ENCODE data around the gene PLA2G15. TPM values are rescaled to one million over a fixed set of nuclear protein-coding genes. Genes with fewer than 3 reads are reported as not detected.

The PLA2G15 gene
- polyA plus RNA-seq, 3 donors from 2014 or later, result 4.8 to 10.7 (median 9.0) TPM

DNA sequence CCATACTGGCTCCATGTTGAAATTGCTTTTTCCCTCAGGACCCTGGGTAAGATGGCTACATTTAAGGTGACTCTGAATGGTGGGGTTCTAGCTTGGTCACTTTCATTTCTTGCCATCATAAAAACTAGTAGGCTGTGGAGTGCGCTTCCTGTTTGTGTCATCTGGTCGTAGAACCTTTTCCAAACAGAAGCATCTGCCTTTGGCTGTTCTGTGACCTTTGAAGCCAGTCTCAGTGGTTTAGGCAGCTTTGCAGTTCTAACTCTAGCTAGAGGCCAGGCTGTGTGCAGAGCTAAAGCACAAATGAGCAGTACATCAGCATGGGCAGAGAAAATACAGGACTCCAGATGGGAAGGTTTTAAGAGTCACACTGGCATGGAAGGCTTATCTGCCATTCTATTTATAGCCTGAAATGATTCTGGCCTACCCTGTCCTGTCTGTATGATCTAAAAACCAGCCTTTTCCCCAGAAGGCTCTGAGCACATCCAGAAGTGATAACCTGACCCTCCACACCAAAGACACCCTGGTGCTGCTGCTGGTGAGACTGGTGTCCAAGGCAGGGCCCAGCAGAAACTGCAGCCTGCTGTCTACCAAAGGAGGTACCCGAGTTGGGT, 17.9 kb upstream of the PLA2G15 start:
- Mint-ChIP-seq H3K4me1 (peaks cover 15 to 29% of the 10 kb centered on the region in 2 donors), H3K36me3 (peaks cover 0 to 14% (median 6%) of the 10 kb centered on the region in 3 donors), H3K27me3 (ENCODE audit: low read depth in 3 of 3) (peaks cover 8 to 12% (median 10%) of the 10 kb centered on the region in 3 donors), H3K4me3 (no peak overlapping the region), H3K9me3 (no peaks in the 10 kb centered on the region), H3K27ac (peak overlapping the region in 4 of 6 donors; percentile 31 to 70 (median 53))
- DNase-seq, result no peak

DNA sequence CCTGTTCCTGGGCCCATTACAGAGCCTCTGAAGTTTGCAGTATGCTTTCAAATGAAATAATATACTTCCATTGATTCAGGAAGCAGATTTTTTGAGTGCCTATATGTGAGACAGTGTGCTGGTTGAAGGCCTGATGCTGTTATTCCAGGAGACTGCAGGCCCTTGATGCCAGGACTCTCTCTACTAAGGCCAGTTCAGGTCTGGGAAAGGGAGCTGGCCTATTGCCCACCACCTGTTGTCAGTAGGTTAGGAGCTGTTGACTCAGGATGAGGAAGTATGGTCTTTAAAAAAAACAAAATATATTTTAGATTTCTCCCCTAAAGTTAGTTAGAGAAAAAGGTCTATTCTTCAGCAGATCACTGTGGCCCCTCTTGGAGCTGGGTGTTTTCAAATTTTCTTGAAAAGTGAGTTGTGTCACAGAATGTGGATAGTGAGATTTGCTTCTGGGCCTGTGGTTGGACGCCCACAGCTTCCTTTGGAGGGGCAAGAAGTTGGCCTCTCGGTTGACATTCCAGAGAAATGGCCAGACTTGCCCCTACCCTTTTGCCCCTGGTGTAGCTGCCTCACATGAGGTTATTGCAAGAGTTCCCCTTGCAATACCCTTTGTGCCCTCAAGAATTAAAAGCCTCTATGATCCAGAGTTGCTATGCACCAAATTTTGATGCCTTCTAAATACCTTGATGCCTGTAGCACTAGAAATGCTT, 17.2 kb upstream of the PLA2G15 start:
- DNase-seq, result no peak
- Mint-ChIP-seq H3K27me3 (ENCODE audit: low read depth in 3 of 3) (peaks cover 8 to 16% (median 12%) of the 10 kb centered on the region in 3 donors), H3K27ac (peak overlapping the region in 5 of 6 donors; percentile 52 to 77 (median 70)), H3K4me3 (no peak overlapping the region), H3K4me1 (peaks cover 15 to 29% of the 10 kb centered on the region in 2 donors), H3K9me3 (no peaks in the 10 kb centered on the region), H3K36me3 (peaks cover 0 to 10% (median under 1%) of the 10 kb centered on the region in 3 donors)

DNA sequence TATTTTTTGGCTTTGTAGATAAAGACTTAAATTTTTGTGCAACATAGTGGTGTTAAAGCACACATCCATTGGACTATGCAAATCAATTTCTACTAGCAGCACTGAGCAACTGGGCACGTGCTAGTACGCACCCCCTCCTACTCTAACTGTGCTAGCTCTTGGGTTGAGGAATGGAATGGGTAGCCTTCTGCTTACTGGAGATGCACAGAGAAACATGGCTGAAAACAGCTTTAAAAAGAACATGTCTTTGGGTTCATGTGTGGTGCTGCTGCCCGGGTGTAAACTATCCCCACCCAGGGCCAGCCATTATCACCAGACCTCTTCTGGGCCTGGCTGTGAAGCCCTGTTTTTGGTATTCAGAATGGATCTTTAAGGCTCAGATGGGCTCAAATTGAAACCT, 16.5 kb upstream of the PLA2G15 start:
- Mint-ChIP-seq H3K27ac (peak overlapping the region in 3 of 6 donors; percentile 10 to 56 (median 55)), H3K4me3 (no peak overlapping the region), H3K9me3 (no peaks in the 10 kb centered on the region), H3K36me3 (peaks cover 0 to 10% (median 0%) of the 10 kb centered on the region in 3 donors), H3K4me1 (peaks cover 15 to 35% of the 10 kb centered on the region in 2 donors), H3K27me3 (ENCODE audit: low read depth in 3 of 3) (peaks cover 8 to 18% (median 12%) of the 10 kb centered on the region in 3 donors)
- no peak for DNase-seq

DNA sequence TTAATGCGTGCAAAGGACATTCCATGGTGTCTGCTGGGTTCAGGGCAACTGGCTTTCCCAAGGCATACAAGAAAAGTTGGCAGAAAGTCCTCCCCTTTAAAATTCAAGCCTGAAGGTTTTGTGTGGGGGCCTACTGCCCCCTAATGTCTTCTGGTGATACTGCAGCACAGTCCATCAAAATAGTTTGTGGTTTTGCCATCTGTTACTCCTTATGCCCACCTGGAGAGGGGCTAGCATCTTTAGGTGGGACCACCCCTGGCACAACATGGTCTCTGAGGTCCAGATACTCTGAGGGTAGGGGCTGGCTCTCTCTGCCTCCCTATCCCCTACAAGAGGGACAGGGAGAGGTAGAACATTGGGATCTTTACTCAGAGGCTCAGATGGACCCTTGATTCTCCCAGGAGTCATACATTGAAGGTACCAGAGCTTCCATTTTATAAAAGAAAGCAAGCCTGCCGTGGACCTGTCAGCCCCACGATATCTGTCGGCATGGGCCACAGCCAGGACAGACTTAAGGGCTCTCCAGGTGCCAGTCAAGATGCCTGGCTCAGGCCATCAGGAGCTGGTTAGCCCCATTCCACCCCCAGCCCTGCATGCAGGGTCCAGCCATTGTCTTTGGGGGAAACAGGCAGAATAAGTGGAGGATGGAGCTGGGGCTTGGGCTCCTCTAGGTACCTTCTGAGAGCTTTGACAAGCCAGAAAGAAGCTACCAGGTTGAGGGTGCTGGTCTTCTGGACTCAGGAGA, 15.6 kb upstream of the PLA2G15 start:
- H3K27ac Mint-ChIP-seq, result peak overlapping the region; percentile 7 to 80 (median 63)
- peaks cover 8 to 23% (median 16%) of the 10 kb centered on the region in 3 donors for H3K27me3 Mint-ChIP-seq (ENCODE audit: low read depth in 3 of 3)
- H3K36me3 Mint-ChIP-seq, result peaks cover 0 to 10% (median 0%) of the 10 kb centered on the region in 3 donors
- H3K9me3 Mint-ChIP-seq, result no peaks in the 10 kb centered on the region
- H3K4me3 Mint-ChIP-seq, result no peak overlapping the region
- DNase-seq, result peak; percentile 34 to 54 (median 41)
- H3K4me1 Mint-ChIP-seq, result peaks cover 18 to 40% of the 10 kb centered on the region in 2 donors

DNA sequence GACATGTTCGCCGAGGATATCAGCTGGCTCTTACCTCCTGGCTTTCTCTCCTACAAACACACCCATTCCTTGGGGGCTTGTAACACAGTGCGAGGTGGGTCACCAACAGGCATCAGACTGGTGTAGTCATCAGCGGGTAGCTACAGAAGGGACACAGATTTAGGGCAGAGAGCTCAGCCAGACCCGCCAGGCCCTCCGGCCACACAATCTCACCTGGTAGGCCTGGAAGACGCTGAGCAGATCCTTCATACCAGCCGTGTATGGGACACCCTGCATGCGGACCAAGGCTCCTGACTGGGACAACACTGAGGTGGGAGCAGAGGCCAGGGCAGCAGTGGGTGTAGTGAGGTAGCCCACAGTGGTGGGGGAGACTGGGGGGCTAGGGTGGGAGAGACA, 15.0 kb upstream of the PLA2G15 start:
- no peak for DNase-seq
- Mint-ChIP-seq H3K9me3 (no peaks in the 10 kb centered on the region), H3K36me3 (peaks cover 0 to 8% (median 0%) of the 10 kb centered on the region in 3 donors), H3K4me3 (no peak overlapping the region), H3K27ac (no peak overlapping the region), H3K4me1 (peaks cover 19 to 41% of the 10 kb centered on the region in 2 donors), H3K27me3 (ENCODE audit: low read depth in 3 of 3) (peaks cover 7 to 26% (median 18%) of the 10 kb centered on the region in 3 donors)

DNA sequence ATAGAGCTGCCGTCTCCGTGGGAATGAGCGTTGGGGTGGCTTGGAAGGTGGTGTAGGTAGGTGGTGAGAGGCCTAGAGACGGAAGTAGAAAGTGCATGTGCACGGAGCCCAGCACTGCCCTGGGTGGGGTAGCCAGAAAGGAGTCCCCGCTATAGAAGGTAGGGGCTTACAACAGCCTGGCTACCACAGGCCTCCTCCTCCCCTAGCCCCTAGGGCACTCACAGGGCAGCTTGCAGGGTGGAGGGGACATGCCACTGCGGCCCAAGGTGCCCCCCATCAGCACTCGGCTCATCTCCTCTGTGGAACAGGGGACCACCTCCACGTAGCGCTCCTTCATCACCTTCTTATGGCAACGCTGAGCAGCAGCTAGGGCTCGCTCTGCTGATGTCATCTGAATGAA, 14.2 kb upstream of the PLA2G15 start:
- no peak overlapping the region for H3K4me3 Mint-ChIP-seq

DNA sequence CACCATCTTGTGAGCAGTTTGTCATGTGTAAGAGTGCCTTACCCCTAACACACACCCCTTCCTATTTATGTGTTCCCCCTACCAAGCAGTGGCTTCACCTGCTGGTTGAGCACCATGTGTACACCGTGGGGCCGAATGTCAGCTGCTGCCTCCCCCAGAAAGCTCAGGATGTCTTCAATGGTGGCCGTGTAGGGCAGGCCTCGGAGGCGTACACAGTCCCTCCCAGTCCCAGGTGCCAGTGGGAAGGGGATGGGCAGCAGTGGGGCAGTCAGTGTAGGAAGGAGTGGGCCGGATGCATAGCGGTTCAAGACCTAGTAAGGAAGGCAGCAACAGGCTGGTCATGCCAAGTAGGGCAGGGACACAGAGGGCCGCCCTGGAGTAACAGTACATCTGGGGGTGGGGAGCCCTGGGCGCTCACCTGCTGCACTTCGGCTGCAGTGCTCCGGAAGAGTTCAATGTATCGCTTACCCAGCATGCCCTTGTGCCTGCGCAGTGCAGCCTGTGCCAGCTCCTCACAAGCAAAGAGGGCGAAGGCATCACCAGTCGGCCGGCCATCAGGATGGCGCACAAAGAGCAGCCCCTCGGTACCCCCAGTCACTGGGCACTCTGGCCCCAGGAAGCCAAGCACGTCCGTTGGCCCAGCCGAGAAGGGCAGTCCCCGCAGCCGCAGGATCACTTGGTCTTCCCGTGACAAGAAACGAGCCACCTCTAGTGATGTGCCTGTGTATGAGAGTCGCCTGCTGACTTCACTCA, 13.6 kb upstream of the PLA2G15 start:
- peaks cover 20 to 38% of the 10 kb centered on the region in 2 donors for H3K4me1 Mint-ChIP-seq
- no peak for DNase-seq
- H3K4me3 Mint-ChIP-seq, result no peak overlapping the region
- peaks cover 0 to 3% (median 0%) of the 10 kb centered on the region in 3 donors for H3K36me3 Mint-ChIP-seq
- no peaks in the 10 kb centered on the region for H3K9me3 Mint-ChIP-seq
- peak overlapping the region in 1 of 6 donors; percentile 30 for H3K27ac Mint-ChIP-seq
- peaks cover 8 to 29% (median 22%) of the 10 kb centered on the region in 3 donors for H3K27me3 Mint-ChIP-seq (ENCODE audit: low read depth in 3 of 3)

More for the DNA sequence above, 14.2 kb upstream of the PLA2G15 start:
- Mint-ChIP-seq H3K9me3 (no peaks in the 10 kb centered on the region), H3K27me3 (ENCODE audit: low read depth in 3 of 3) (peaks cover 6 to 26% (median 18%) of the 10 kb centered on the region in 3 donors), H3K36me3 (peaks cover 0 to 3% (median 0%) of the 10 kb centered on the region in 3 donors), H3K4me1 (peaks cover 16 to 35% of the 10 kb centered on the region in 2 donors), H3K27ac (peak overlapping the region in 1 of 6 donors; percentile 78)
- no peak for DNase-seq

DNA sequence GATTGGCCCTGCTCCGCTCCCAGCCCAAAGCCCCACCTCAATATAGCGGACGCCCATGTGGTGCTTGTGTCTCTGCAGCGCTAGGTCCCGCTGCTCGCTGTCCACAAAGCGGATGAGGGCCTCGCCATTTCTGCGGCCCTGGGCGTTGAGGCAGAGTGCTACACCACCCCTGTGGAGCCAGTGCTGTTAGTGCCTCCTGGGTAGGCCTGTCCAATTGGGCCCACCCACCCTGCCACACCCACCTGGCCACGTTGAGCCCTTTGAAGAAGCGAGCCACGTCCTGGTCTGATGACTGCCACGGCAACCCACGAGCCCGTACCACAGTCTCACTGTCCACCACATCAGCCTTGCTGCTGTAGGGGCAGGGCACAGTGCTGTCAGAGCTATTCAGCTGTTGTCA, 12.8 kb upstream of the PLA2G15 start:
- no peaks in the 10 kb centered on the region for H3K9me3 Mint-ChIP-seq
- H3K4me3 Mint-ChIP-seq, result no peak overlapping the region
- H3K36me3 Mint-ChIP-seq, result peaks cover 0 to 3% (median 0%) of the 10 kb centered on the region in 3 donors
- peaks cover 8 to 34% (median 29%) of the 10 kb centered on the region in 3 donors for H3K27me3 Mint-ChIP-seq (ENCODE audit: low read depth in 3 of 3)
- DNase-seq, result no peak
- peaks cover 26 to 36% of the 10 kb centered on the region in 2 donors for H3K4me1 Mint-ChIP-seq
- H3K27ac Mint-ChIP-seq, result peak overlapping the region in 2 of 6 donors; percentile 7 to 36

DNA sequence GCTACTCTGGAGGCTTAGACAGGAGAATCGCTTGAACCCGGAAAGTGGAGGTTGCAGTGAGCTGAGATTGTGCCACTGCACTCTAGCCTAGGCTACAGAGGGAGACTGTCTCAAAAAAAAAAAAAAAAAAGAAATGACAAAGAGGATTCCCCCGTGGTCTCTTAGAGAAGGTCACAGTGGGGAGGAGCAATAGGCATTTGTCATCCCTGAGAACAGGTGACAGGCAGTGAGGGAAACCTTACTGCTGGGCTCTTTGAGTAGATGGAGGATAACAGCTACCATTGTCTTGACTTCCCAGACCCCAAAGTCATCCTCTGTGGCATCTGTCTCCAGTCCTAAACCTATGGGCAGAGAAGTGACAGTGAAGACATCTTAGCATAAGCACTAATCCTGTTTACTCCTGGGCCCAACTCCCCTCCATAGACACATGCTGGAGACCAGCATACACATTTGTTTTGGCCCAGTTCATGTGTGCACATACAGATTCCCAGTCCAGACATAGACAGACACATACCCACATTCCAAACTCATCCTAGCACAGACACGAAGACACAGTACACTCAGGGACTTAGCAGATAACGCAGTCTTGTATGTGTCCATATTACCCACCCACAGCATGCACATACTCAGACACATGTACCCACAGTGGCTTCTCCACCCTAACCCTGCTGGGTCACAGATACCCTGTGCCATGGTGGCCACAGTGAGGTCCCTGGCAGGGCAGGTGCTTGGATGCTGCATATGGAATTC, 11.9 kb upstream of the PLA2G15 start:
- Mint-ChIP-seq H3K9me3 (no peaks in the 10 kb centered on the region), H3K27ac (peak overlapping the region; percentile 2 to 79 (median 39)), H3K27me3 (ENCODE audit: low read depth in 3 of 3) (peaks cover 16 to 40% (median 35%) of the 10 kb centered on the region in 3 donors), H3K4me3 (no peak overlapping the region), H3K36me3 (peaks cover 0 to 3% (median 0%) of the 10 kb centered on the region in 3 donors), H3K4me1 (peaks cover 25 to 43% of the 10 kb centered on the region in 2 donors)
- DNase-seq, result no peak

DNA sequence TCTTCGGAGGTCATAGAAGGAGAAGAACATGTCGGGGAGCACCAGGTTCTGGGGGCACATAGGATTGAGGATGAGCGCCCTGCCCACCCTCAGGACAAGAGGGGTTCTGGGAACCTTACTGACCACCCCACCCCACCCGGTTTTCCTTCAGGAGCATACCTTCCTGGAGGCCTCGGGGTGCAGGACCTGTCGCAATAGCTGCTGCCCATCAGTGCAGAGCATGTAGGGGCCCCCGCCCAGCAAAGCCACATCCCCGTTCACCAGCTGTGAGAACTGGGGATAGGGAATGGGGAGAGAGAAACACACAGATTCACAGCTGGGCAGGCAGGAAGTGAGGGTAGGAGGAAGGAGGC, 11.4 kb upstream of the PLA2G15 start:
- Mint-ChIP-seq H3K27ac (peak overlapping the region in 4 of 6 donors; percentile 2 to 79 (median 39)), H3K36me3 (peaks cover 0 to 3% (median 0%) of the 10 kb centered on the region in 3 donors), H3K27me3 (ENCODE audit: low read depth in 3 of 3) (peaks cover 16 to 40% (median 35%) of the 10 kb centered on the region in 3 donors), H3K4me1 (peaks cover 28 to 44% of the 10 kb centered on the region in 2 donors), H3K4me3 (no peak overlapping the region), H3K9me3 (no peaks in the 10 kb centered on the region)
- DNase-seq, result no peak

DNA sequence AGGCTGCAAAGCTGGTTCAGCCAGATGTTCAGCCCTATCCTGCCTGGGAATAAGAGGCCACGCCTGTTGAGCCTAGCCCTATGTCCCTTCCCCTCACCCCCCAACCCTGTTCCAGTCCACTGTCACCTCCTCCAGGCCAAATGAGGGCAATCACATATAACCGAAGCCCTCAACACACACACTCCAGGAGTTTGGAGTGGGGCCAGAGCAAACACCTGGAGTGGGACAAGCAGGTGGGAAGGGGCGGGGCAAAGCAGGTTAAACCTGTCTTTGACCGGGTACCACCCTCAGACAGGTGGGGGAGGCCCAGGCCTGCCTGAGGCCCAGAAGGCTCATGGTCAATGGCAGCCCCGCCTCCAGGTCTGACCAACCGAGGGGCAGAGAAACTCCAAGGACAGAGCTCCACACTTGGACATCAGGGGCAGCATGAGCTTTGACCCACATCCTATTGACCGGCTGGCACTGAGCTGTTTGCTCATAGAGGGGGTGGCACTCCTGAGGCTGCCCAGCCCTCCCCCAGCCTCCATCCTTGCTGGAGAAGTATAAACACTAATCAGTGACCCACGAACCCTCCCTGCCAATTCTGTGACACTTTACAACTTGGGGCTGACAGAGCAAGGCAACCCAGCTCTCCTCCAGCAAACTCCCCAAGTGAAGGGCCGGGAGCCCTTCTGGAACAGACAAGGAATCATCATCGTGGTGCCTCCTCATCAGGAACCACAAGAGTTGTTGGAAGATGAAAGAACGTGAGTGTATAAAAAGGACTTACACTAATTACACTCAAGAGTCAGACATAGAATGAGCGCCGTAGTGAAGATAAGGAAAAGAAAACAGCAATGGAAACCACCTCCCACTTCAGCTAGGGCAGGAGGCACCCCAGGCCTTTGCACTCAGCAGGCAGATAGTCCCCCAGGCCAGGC, 10.7 kb upstream of the PLA2G15 start:
- peak overlapping the region; percentile 4 to 68 (median 34) for H3K4me3 Mint-ChIP-seq
- H3K27me3 Mint-ChIP-seq (ENCODE audit: low read depth in 3 of 3), result peaks cover 16 to 35% (median 35%) of the 10 kb centered on the region in 3 donors
- peaks cover 27 to 40% of the 10 kb centered on the region in 2 donors for H3K4me1 Mint-ChIP-seq
- no peaks in the 10 kb centered on the region for H3K9me3 Mint-ChIP-seq
- peak overlapping the region in 4 of 6 donors; percentile 4 to 56 (median 44) for H3K27ac Mint-ChIP-seq
- H3K36me3 Mint-ChIP-seq, result no peaks in the 10 kb centered on the region
- DNase-seq, result no peak

Data from immature natural killer cell (primary cell).